HFFc6 (cell line): ENCODE measurements around the gene SOX6. TPM values are rescaled to one million over a fixed set of nuclear protein-coding genes. Genes with fewer than 3 reads are reported as not detected.
"Not testable (repeated sequence)": the region's sequence is repeated elsewhere in the genome, so short reads cannot be mapped to it uniquely, and the experiment has no call there.

Experiments used
- DNase-seq: peaks from one replicate; pipeline ENCODE4 v3.0.0-alpha.2; 2018
- H3K27ac Mint-ChIP-seq: 2 replicates; pipeline ENCODE4 v1.8.0; 2020; ENCODE audit warnings: mild to moderate bottlenecking, mixed read lengths
- H3K27me3 Mint-ChIP-seq: 2 replicates; pipeline ENCODE4 v1.8.0; 2021; ENCODE audit warnings: mild to moderate bottlenecking, moderate library complexity, mixed read lengths; ENCODE audit not compliant: insufficient read depth
- H3K36me3 Mint-ChIP-seq: 2 replicates; pipeline ENCODE4 v1.8.0; 2021; ENCODE audit warnings: low read depth, mixed read lengths
- H3K4me1 Mint-ChIP-seq: 2 replicates; pipeline ENCODE4 v1.8.0; 2020; ENCODE audit warnings: low read depth, mixed read lengths
- H3K4me3 Mint-ChIP-seq: 2 replicates; pipeline ENCODE4 v1.8.0; 2020; ENCODE audit warnings: mild to moderate bottlenecking, moderate library complexity, mixed read lengths
- H3K9me3 Mint-ChIP-seq: 2 replicates; pipeline ENCODE4 v1.8.0; 2020; ENCODE audit warnings: mild to moderate bottlenecking, mixed read lengths
- CTCF ChIP-seq: fragments of 200-600 bp; sonication (generic); IDR thresholded peaks from 2 replicates; pipeline ENCODE4 v1.5.0; 2021; ENCODE audit warnings: antibody characterized with exemption, mild to moderate bottlenecking
- total RNA-seq, 6 experiments: library from RNA; stranded (reverse); fragmentation: NEBNext Ultra II Directional; extraction: Animal tissue kit (Norgen Biotek cat#: 25700); gene quantifications; 2 replicates in 1 of 6; 3 replicates in 5 of 6; pipeline ENCODE4 v1.2.3, GENCODE V29; 2021

The SOX6 gene
- total RNA-seq, 6 experiments from 2014 or later: 0.66 to 6.5 (median 1.4) TPM

- Mint-ChIP-seq H3K27ac (peak overlapping the region; percentile 14; the same call in 1 of the 2 replicates), H3K27me3 (no peaks in the 10 kb centered on the region), H3K36me3 (no peaks in the 10 kb centered on the region), H3K4me1 (no peaks in the 10 kb centered on the region; the same call in 1 of the 2 replicates), H3K4me3 (peak overlapping the region; percentile 62), H3K9me3 (peaks cover 8% of the 10 kb centered on the region; the same call in 1 of the 2 replicates)
- no peak for DNase-seq
- TF ChIP-seq CTCF: no peak
These were observed 41.0 kb upstream of the SOX6 start for GRCh38 chr11:16397390-16397789.

GRCh38 chr11:16395601-16396000, 39.3 kb upstream of the SOX6 start:
- DNase-seq: no peak
- Mint-ChIP-seq H3K4me1 (no peaks in the 10 kb centered on the region; the same call in 1 of the 2 replicates), H3K27me3 (no peaks in the 10 kb centered on the region), H3K36me3 (peaks cover under 1% of the 10 kb centered on the region; the same call in 1 of the 2 replicates), H3K27ac (no peak overlapping the region), H3K4me3 (no peak overlapping the region), H3K9me3 (peaks cover 16% of the 10 kb centered on the region)
- TF ChIP-seq CTCF: no peak

- no peak overlapping the region for H3K27ac Mint-ChIP-seq
- peaks cover 23% of the 10 kb centered on the region for H3K9me3 Mint-ChIP-seq
- H3K4me1 Mint-ChIP-seq: no peaks in the 10 kb centered on the region; the same call in 1 of the 2 replicates
- TF ChIP-seq CTCF: no peak
- peaks cover 7% of the 10 kb centered on the region; the same call in 1 of the 2 replicates for H3K36me3 Mint-ChIP-seq
- H3K4me3 Mint-ChIP-seq: no peak overlapping the region
- DNase-seq: no peak
- no peaks in the 10 kb centered on the region for H3K27me3 Mint-ChIP-seq
These were observed 38.6 kb upstream of the SOX6 start for GRCh38 chr11:16394947-16395346.

GRCh38 chr11:16393340-16393739, 37.0 kb upstream of the SOX6 start:
- no peak for TF ChIP-seq CTCF
- Mint-ChIP-seq H3K4me3 (no peak overlapping the region), H3K27ac (no peak overlapping the region), H3K9me3 (peaks cover 30% of the 10 kb centered on the region), H3K36me3 (peaks cover 8% of the 10 kb centered on the region; the same call in 1 of the 2 replicates), H3K27me3 (no peaks in the 10 kb centered on the region; the same call in 1 of the 2 replicates), H3K4me1 (no peaks in the 10 kb centered on the region; the same call in 1 of the 2 replicates)
- DNase-seq: no peak

GRCh38 chr11:16392616-16393015, 36.3 kb upstream of the SOX6 start:
- peaks cover 30% of the 10 kb centered on the region for H3K9me3 Mint-ChIP-seq
- H3K27me3 Mint-ChIP-seq: no peaks in the 10 kb centered on the region; the same call in 1 of the 2 replicates
- DNase-seq: no peak
- peaks cover 8% of the 10 kb centered on the region; the same call in 1 of the 2 replicates for H3K36me3 Mint-ChIP-seq
- no peak overlapping the region for H3K4me3 Mint-ChIP-seq
- no peak overlapping the region for H3K27ac Mint-ChIP-seq
- no peaks in the 10 kb centered on the region; the same call in 1 of the 2 replicates for H3K4me1 Mint-ChIP-seq
- TF ChIP-seq CTCF: no peak

- not testable (repeated sequence) for H3K4me1 Mint-ChIP-seq, H3K27me3 Mint-ChIP-seq, H3K4me3 Mint-ChIP-seq, H3K27ac Mint-ChIP-seq, H3K36me3 Mint-ChIP-seq, DNase-seq
- H3K9me3 Mint-ChIP-seq: peaks cover 31% of the 10 kb centered on the region
These were observed 34.5 kb upstream of the SOX6 start for GRCh38 chr11:16390826-16391225.
